Measurements from ENCODE around the gene PSIP1. TPM values are rescaled to one million over a fixed set of nuclear protein-coding genes. Genes with fewer than 3 reads are reported as not detected.

Gene PSIP1
- total RNA-seq, 2 experiments from 2014 or later, result 146 to 151 TPM

- POLR2A ChIA-PET, result interaction anchor here (0.6 kb wide), 1 partner anchor 255 kb away, joined by 4 read pairs; no protein-coding TSS in a partner anchor
- TF ChIP-seq EZH2phosphoT487 (IDR thresholded peaks at IDR 0.05; ENCODE audit: borderline replicate concordance, low read depth, low read length), result no peak
- no peak for TF ChIP-seq CTCF (conservative IDR thresholded peaks at IDR 0.05; ENCODE audit: low read length)
- Histone ChIP-seq H3K4me3 (ENCODE audit: low read depth, low read length, poor library complexity, severe bottlenecking) (no peak overlapping the region), H3K9me2 (ENCODE audit: insufficient read depth, low read length) (no peaks in the 10 kb centered on the region), H2AFZ (ENCODE audit: low read length) (no peak overlapping the region), H3K4me1 (ENCODE audit: insufficient read depth, low read length, poor library complexity, severe bottlenecking) (no peaks in the 10 kb centered on the region), H4K20me1 (ENCODE audit: insufficient read depth, low read length) (peaks cover 9% of the 10 kb centered on the region), H3K4me2 (ENCODE audit: low read length) (no peak overlapping the region), H3K36me3 (ENCODE audit: insufficient read depth, low read length) (peaks cover 98% of the 10 kb centered on the region), H3K9me3 (ENCODE audit: low read length) (0 out of 2 replicates have a peak, but pooled peaks cover 3% of the 10 kb centered on the region), H3K27ac (ENCODE audit: low read depth, low read length, poor library complexity, severe bottlenecking) (no peak overlapping the region), H3K79me2 (ENCODE audit: insufficient read depth, low read depth, low read length) (peaks cover 98% of the 10 kb centered on the region)
- intact Hi-C loops (cut with micrococcal nuclease; ENCODE audit: unreplicated experiment), result no loop called here
- BruUV-seq (replicated peaks), result no TSS peak
- DNase-seq (ENCODE audit: low spot score), result no peak
- CTCF ChIA-PET (ENCODE audit: unreplicated experiment), result no interaction called here
These were observed 9.0 kb downstream of the PSIP1 start for GRCh38 chr9:15501803-15502202.

- H2AFZ ChIP-seq (ENCODE audit: low read length), result no peak overlapping the region
- 0 out of 2 replicates have a peak, but pooled peaks cover 9% of the 10 kb centered on the region for H3K9me3 ChIP-seq (ENCODE audit: low read length)
- no peak overlapping the region for H3K4me2 ChIP-seq (ENCODE audit: low read length)
- BruUV-seq (replicated peaks), result no TSS peak
- intact Hi-C loops (cut with micrococcal nuclease; ENCODE audit: unreplicated experiment), result no loop called here
- POLR2A ChIA-PET, result interaction anchor here (0.6 to 1.4 kb wide), 4 partner anchors 12 to 255 kb away, joined by 3 to 6 read pairs (median 4); no protein-coding TSS in a partner anchor
- H3K4me1 ChIP-seq (ENCODE audit: insufficient read depth, low read length, poor library complexity, severe bottlenecking), result no peaks in the 10 kb centered on the region
- no peak overlapping the region for H3K4me3 ChIP-seq (ENCODE audit: low read depth, low read length, poor library complexity, severe bottlenecking)
- TF ChIP-seq EZH2phosphoT487 (IDR thresholded peaks at IDR 0.05; ENCODE audit: borderline replicate concordance, low read depth, low read length) (no peak), CTCF (conservative IDR thresholded peaks at IDR 0.05; ENCODE audit: low read length) (no peak)
- no peak overlapping the region for H3K27ac ChIP-seq (ENCODE audit: low read depth, low read length, poor library complexity, severe bottlenecking)
- H3K9me2 ChIP-seq (ENCODE audit: insufficient read depth, low read length), result no peaks in the 10 kb centered on the region
- H4K20me1 ChIP-seq (ENCODE audit: insufficient read depth, low read length), result peaks cover 6% of the 10 kb centered on the region; the same call in 1 of the 2 replicates
- peaks cover 98% of the 10 kb centered on the region for H3K36me3 ChIP-seq (ENCODE audit: insufficient read depth, low read length)
- no peak for DNase-seq (ENCODE audit: low spot score)
- CTCF ChIA-PET (ENCODE audit: unreplicated experiment), result no interaction called here
- peaks cover 96% of the 10 kb centered on the region for H3K79me2 ChIP-seq (ENCODE audit: insufficient read depth, low read depth, low read length)
These were observed 9.6 kb downstream of the PSIP1 start for GRCh38 chr9:15501179-15501578.

GRCh38 chr9:15499139-15499538 lies 11.6 kb downstream of the PSIP1 start:
- ChIA-PET POLR2A (interaction anchor here (1.0 kb wide), 1 partner anchor 11 kb away, joined by 3 read pairs; no protein-coding TSS in a partner anchor), CTCF (ENCODE audit: unreplicated experiment) (no interaction called here)
- Histone ChIP-seq H3K36me3 (ENCODE audit: insufficient read depth, low read length) (peaks cover 98% of the 10 kb centered on the region), H3K4me1 (ENCODE audit: insufficient read depth, low read length, poor library complexity, severe bottlenecking) (no peaks in the 10 kb centered on the region), H4K20me1 (ENCODE audit: insufficient read depth, low read length) (0 out of 2 replicates have a peak, but pooled peaks cover 6% of the 10 kb centered on the region), H3K4me2 (ENCODE audit: low read length) (no peak overlapping the region), H3K4me3 (ENCODE audit: low read depth, low read length, poor library complexity, severe bottlenecking) (no peak overlapping the region), H3K27ac (ENCODE audit: low read depth, low read length, poor library complexity, severe bottlenecking) (no peak overlapping the region), H3K9me3 (ENCODE audit: low read length) (peaks cover 27% of the 10 kb centered on the region; the same call in 1 of the 2 replicates), H2AFZ (ENCODE audit: low read length) (no peak overlapping the region), H3K79me2 (ENCODE audit: insufficient read depth, low read depth, low read length) (peaks cover 96% of the 10 kb centered on the region), H3K9me2 (ENCODE audit: insufficient read depth, low read length) (no peaks in the 10 kb centered on the region)
- no peak for TF ChIP-seq CTCF (conservative IDR thresholded peaks at IDR 0.05; ENCODE audit: low read length)
- no peak for TF ChIP-seq EZH2phosphoT487 (IDR thresholded peaks at IDR 0.05; ENCODE audit: borderline replicate concordance, low read depth, low read length)
- DNase-seq (ENCODE audit: low spot score), result no peak
- intact Hi-C loops (cut with micrococcal nuclease; ENCODE audit: unreplicated experiment), result no loop called here
- BruUV-seq (replicated peaks), result no TSS peak
